H4 (cell line): ENCODE measurements around the gene MRPL27. TPM values are rescaled to one million over a fixed set of nuclear protein-coding genes. Genes with fewer than 3 reads are reported as not detected.
A peak's percentile ranks its signal among the peaks of the same experiment; 100 is the strongest.

Experiments
- DNase-seq: peaks from one replicate; pipeline ENCODE4 v3.0.0-alpha.2; 2015; ENCODE audit warnings: low spot score
- total RNA-seq: library from RNA; depleted of rRNA; stranded (reverse); fragments of >200 nt; shearing (Covaris generic); gene quantifications from 2 replicates; pipeline ENCODE4 v1.2.3, GENCODE V29; 2014

The MRPL27 gene
- total RNA-seq, 1 experiment from 2014 or later, result 179 TPM

- DNase-seq, result no peak
These were observed 12.4 kb downstream of the MRPL27 start for GRCh38 chr17:50360486-50361115.

- DNase-seq, result no peak
These were observed 13.0 kb downstream of the MRPL27 start for GRCh38 chr17:50359998-50360461.

- DNase-seq, result no peak
These were observed 13.8 kb downstream of the MRPL27 start for GRCh38 chr17:50359005-50359699.

- DNase-seq, result no peak
These were observed 14.8 kb downstream of the MRPL27 start for GRCh38 chr17:50358177-50358576.

GRCh38 chr17:50356892-50357510 lies 16.0 kb downstream of the MRPL27 start:
- DNase-seq, result no peak

- no peak for DNase-seq
These were observed 16.6 kb downstream of the MRPL27 start for GRCh38 chr17:50356418-50356817.

GRCh38 chr17:50355701-50356341 lies 17.2 kb downstream of the MRPL27 start:
- no peak for DNase-seq

GRCh38 chr17:50355336-50355700 lies 17.7 kb downstream of the MRPL27 start:
- no peak for DNase-seq

- no peak for DNase-seq
These were observed 18.2 kb downstream of the MRPL27 start for GRCh38 chr17:50354776-50355175.

- no peak for DNase-seq
These were observed 18.8 kb downstream of the MRPL27 start for GRCh38 chr17:50354198-50354597.

- DNase-seq, result no peak
These were observed 19.3 kb downstream of the MRPL27 start for GRCh38 chr17:50353600-50354195.

GRCh38 chr17:50352693-50353599 lies 20.0 kb downstream of the MRPL27 start:
- DNase-seq, result no peak

GRCh38 chr17:50352072-50352692 lies 20.8 kb downstream of the MRPL27 start:
- no peak for DNase-seq

- DNase-seq, result no peak
These were observed 22.3 kb downstream of the MRPL27 start for GRCh38 chr17:50350733-50351132.

- DNase-seq, result no peak
These were observed 23.8 kb downstream of the MRPL27 start for GRCh38 chr17:50349243-50349600.

GRCh38 chr17:50348522-50349242 lies 24.3 kb downstream of the MRPL27 start:
- DNase-seq, result peak; percentile 29

- no peak for DNase-seq
These were observed 25.1 kb downstream of the MRPL27 start for GRCh38 chr17:50347894-50348291.

GRCh38 chr17:50347117-50347893 lies 25.7 kb downstream of the MRPL27 start:
- DNase-seq, result peak; percentile 8
